Dermis microvascular lymphatic vessel endothelial cell (primary cell): ENCODE data around the gene NUP93. TPM values are rescaled to one million over a fixed set of nuclear protein-coding genes. Genes with fewer than 3 reads are reported as not detected.

Experiments
- DNase-seq, 2 donors: peaks; one replicate each; pipeline versions ENCODE4 v3.0.0 to v3.0.0-alpha.2; 2010; ENCODE audit warnings: low read depth in 2 of 2
- total RNA-seq: library from RNA; depleted of rRNA; stranded (reverse); fragments of >200 nt; gene quantifications from 2 replicates; pipeline ENCODE4 v1.2.1, GENCODE V29; 2014

The NUP93 gene
- total RNA-seq: 60.7 and 85.4 TPM in 2 replicates

- DNase-seq: peak; percentile 77 to 93
Measured at GRCh38 chr16:56729735-56730662, at the start of gene NUP93. TSS of gene NUP93 (plus strand) at chr16:56730129. CDS start at chr16:56748248, 18,119 bp downstream.

DNA sequence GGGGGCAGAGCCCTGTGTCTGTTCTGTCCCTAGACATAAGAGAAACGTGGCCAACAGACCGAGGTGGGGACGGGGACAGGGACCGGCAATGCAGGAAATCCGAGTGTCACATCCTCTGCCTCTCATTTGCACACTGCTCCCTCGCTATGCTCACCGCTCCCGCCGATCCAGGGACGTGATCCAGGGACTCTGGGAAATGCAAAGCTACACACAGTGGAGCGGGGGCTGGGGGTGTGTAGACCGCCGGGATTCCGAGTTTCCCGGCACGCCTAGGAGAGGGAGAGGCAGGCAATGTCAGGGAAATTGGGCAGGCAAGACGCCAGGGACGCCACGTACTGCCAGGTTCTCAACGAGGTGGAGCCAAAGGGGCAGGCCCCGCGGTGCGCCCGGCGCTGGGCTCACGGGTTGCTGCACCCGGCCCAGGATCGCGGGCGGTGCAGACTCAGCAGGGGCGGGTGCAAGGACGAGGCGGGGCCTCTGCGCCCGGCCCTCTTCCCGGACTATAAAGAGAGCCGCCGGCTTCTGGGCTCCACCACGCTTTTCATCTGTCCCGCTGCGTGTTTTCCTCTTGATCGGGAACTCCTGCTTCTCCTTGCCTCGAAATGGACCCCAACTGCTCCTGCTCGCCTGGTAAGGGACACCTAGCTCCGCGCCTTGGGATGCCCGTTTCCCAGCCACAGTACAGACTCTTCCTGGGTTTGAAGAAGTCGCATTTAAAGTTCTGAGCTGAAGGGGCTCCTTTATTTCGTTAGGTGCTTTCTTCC is 47.8 kb upstream of the NUP93 start, which contains the start of gene MT1X:
Gene MT1X, plus strand, starts transcription at position 532 of the 764 bp plus-strand sequence. Its CDS starts 71 bp downstream, at position 603.
- peak; percentile 79 to 83 for DNase-seq

- DNase-seq: no peak
Measured at GRCh38 chr16:56682703-56683397, 47.1 kb upstream of the NUP93 start.

GRCh38 chr16:56683424-56684172 is 46.3 kb upstream of the NUP93 start:
- no peak for DNase-seq

DNA sequence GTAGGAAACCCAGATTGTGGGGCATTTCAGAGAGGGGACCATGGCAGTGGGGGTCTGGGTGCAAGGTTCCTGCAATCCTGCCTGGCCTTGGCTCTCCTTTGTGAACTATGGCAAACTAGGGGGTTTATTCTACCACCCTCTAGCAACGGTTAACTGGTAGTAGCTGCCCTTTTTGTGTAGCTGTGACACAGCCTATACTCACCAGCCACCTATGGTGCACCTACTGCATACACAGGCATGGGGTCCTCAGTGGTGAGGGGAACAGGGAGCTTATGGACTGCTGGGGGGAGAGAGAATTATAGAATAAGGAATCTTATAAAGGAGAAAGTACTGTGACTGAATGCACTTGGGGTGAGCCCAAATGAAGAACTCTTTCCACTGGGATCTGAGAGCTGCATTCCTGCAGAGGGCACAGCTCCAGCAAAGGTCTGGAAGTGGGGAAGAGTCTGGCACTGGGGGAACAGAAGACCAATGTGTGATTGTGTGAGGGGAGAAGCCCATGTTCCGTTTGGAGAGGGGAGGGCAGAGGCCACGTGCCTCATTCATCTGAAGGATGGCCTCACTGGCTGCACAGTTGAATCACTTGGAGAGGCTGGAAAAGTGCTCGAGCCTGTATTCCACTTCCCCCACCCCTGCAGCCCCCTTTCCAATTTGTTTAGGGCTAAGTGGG is 45.5 kb upstream of the NUP93 start:
- no peak for DNase-seq

DNA sequence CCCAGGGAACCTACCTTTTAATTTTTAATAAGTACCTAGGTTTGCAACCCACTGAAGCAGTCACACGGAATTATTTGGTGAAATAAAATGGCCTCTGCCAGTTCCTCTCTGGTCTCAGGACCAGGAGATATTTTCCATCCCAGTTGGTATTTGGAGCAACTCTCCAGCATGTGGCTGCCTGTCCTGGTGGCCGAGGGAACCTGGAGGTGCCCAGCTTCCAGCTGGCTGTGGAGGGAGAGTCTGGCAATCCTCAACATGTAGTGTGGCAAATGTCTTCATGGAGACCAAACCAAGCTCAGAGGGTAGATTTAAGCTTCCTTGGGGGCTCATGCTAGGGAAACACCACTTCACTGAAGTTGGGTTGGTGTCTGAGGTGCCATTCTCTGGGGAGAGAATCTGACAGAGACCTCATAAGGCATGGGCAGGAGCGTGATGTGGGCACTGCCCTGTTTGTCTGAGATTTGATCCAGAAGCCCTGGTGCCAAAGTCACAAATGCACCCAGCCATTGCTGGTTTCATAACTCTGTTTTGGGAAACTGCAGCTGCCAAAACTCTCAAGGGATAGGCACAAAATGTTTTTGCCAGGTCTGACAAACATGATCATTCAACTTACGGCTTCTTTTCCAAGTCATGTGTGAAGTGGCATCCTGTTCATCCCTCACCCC is 44.9 kb upstream of the NUP93 start:
- DNase-seq: no peak

DNA sequence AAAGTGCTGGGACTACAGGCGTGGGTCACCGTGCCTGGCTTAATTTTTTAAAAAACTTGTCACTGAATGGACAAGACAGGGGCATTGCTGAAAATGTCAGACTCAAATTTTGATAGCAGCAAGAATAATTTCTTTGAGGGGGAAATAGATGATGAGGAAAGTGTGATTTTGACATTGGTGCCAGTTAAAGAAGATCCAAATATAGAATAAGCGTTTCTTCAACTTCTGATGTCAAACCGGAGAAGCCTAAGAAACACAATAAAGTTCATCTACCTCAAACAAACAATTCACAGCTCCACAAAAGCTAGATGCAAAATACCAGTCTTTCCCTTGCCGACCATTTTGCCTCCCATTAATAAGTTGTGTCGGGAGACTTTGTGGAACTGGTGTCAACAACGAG is 43.2 kb upstream of the NUP93 start:
- no peak for DNase-seq

DNA sequence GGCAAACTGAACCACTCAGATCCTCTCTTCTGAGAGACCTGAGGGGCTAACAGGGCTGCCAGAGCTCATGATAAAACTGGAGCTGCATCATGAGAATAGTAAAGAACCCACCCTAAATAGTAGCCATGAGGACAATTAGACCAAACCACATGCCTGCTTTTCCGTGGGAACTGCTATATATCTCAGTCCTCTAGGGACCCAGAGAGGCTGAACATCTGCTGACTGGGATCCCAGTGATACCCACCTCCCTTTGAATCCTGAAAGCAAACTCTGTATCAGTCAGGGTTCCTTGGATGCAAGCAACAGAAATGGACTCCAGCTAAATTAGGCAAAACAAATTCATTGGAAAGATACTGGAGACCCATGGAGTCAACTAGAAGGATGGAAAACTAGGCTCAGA is 41.2 kb upstream of the NUP93 start:
- DNase-seq: no peak

DNA sequence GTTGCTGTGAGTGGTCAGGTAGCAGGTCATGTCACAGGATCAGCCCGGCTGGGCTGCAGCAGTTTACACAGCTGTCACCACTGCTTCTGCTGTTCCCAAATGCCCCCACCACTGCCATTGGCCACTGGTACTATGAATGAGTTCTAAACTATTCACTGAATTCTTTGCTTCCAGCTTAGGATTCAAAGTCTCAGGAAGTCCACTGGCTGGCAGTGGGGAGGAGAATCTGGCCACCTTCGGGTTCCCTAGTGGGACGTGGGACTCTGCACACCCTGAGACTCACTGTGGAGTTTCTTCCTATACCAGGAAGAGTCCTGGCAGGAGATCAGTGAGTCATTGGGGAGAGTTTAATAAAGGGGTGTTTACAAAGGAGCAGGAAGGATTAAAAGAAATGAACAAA is 40.8 kb upstream of the NUP93 start:
- DNase-seq: no peak

- no peak for DNase-seq
Measured at GRCh38 chr16:56690420-56691122, 39.4 kb upstream of the NUP93 start.

DNA sequence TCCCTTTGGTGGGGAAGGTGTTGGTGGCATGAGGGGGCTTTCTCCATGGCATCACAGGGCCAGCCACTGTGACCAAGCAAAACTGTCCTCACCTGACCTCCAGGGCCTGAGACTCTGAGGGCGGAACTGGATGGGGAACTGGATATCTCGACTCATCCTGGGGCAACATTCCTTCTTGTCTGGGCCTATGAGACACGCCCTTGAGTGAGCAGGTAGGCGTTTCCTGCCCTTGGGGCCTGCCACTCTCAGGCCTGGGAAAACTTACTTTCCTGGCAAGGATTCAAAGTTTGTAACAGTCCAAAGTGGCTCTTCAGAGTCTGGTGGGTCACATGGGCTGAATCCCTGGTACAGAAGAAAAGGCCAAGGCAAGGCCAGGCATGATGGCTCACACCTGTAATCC is 38.0 kb upstream of the NUP93 start:
- DNase-seq: no peak

GRCh38 chr16:56695246-56695645 is 34.7 kb upstream of the NUP93 start:
- DNase-seq: no peak

- no peak for DNase-seq
Measured at GRCh38 chr16:56697456-56698155, 32.3 kb upstream of the NUP93 start.

- DNase-seq: no peak
Measured at GRCh38 chr16:56700195-56700594, 29.7 kb upstream of the NUP93 start.

GRCh38 chr16:56700631-56701030 is 29.3 kb upstream of the NUP93 start:
- no peak for DNase-seq

DNA sequence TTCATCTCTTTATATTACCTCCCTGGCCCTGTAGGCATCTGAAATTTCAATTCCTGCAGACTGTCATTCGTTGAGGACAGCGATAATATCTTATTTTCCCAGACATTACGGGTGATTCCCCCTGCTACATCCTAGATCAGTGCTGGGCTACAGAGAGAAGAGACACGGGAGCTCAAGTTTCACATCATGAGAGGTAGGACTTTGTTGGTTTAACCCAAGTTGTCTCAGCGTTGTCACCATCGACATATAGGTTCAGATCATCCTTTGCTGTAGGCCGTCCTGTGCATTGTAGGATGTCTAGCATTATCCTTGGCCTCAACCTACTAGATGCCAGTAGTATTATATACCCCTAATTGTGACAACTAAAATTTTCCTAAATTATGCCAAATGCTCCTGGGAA is 28.4 kb upstream of the NUP93 start:
- DNase-seq: no peak

DNA sequence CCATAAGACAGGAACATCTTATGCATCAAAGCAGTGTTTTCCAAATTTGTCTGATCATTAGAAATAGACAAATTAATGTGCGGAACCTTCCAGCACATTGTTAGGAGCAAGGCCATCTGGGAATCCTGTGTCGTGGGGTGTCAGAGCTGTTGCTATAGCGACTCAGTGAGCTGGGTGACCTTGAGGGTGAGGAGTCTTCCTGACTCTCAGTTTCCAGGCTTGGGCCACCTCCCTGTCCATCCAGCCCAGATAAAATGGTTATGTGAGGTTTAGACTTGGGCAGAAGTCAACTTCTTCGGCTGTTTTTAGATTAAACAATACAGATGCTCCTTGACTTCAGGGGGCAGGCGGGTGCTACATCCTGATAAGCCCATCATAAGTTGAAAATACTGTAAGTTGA is 27.1 kb upstream of the NUP93 start:
- no peak for DNase-seq

DNA sequence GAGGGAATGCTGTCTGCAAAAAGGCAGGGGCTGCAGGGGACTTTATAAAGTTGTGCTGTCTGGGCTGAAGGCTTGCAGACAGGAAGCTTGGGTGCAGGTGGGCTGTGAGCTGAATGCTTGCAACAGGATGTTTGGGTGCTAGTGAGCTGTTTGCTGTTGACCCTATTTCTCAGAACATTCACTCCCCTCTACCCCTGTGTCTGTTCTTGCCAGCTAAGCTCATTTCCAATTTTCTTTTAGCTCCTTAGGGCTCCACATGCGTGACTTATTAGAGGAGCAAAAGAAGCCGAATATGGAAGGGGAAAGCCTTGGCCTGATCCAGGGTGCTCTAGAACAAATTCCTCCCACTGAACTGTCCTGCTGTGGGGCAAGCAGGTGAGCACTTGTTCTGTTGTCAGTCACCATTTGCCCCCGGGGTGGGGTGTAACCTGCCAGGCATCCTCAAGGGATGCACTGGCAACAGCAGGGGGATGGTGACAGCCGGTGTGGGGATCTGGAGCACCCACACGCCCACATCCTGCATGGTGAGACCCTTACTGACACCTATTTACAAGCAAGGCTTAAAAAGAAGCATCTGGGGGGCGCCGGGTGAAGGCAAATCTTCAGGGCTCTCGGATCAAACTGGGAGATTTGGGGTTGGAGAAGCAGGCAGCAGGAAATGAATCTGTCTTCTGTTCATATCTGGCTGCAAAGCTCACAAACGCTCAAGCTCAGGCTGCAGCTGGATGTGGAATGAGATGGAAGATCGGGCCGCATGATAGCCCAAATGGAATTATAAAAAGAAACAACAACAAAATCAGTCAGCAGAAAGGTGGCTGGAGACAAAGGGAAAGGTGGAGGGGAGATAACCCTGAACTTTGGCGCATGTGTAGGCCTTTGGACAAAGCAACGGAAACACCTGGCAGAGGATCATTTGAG is 21.1 kb upstream of the NUP93 start:
- peak; percentile 61 to 64 for DNase-seq
